PFSK-1 (cell line): ENCODE measurements around the gene KRT8.

ENCODE experiments used
- FOXP2 ChIP-seq: optimal IDR thresholded peaks from 2 replicates; pipeline ENCODE3; 2011; ENCODE audit warnings: borderline replicate concordance, control low read depth, inconsistent platforms; ENCODE audit not compliant: insufficient read depth; ENCODE audit errors: extremely low read length, extremely low read depth
- POLR2AphosphoS5 ChIP-seq: IDR thresholded peaks from 2 replicates; pipeline ENCODE4 v1.6.1; 2012; ENCODE audit warnings: low read depth, mild to moderate bottlenecking, control low read depth, low read length, moderate library complexity
- SIN3A ChIP-seq: IDR thresholded peaks from 2 replicates; pipeline ENCODE4 v1.6.1; 2012; ENCODE audit warnings: mild to moderate bottlenecking, low read length, moderate library complexity, borderline replicate concordance; ENCODE audit not compliant: insufficient read depth
- TAF1 ChIP-seq: IDR thresholded peaks from 2 replicates; pipeline ENCODE4 v1.6.1; 2012; ENCODE audit warnings: low read length, control low read depth, borderline replicate concordance; ENCODE audit not compliant: insufficient read depth
- TF ChIP-seq, protein P1 (sequence below), 2 experiments: IDR thresholded peaks; 2 replicates each; pipeline versions ENCODE4 v1.6.1 to v1.8.0; 2011 to 2012; ENCODE audit warnings: low read depth in 2 of 2, low read length in 2 of 2, control low read depth in 1 of 2, inconsistent platforms in 1 of 2, mild to moderate bottlenecking in 1 of 2, moderate library complexity in 1 of 2; ENCODE audit not compliant: insufficient read depth in 1 of 2

Gene KRT8

DNA sequence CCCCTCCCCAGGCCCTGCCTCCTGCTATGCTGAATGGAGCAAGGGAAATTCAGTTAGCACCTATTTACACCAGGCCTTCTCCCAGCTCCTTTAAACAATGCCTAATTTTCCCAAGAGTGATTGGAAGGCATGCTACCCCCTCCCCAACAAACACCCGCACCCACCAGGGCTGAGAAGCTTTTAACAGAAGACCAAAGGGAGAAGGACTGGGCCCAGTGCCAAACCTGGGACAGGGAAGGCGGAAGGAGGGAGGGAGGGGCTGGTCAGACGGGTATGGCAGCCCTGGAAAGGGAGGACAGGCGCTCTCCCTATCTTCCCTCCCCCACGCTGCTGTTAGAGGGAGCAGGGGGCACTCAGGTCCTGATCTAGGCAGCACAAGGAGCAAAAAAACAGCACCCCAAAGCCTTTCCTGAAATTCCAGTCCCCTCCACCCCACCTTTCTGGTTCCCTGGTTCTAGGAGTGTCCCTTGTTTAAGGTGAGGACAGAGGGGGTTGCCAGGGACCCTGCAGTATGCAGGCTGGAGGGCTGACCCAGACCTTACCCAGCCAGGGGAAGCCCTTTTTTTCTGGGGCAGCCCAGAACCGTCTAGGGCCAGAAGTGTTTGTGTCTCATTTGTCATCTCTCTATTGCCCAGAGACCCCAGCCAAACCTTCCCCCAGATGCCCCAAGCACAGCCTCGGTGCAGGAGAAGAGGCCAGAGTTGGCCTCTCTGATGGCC, 2.4 kb upstream of the KRT8 start:
- TF ChIP-seq TAF1 (no peak), SIN3A (no peak), FOXP2 (no peak), POLR2AphosphoS5 (no peak)
- TF ChIP-seq, protein P1, sequence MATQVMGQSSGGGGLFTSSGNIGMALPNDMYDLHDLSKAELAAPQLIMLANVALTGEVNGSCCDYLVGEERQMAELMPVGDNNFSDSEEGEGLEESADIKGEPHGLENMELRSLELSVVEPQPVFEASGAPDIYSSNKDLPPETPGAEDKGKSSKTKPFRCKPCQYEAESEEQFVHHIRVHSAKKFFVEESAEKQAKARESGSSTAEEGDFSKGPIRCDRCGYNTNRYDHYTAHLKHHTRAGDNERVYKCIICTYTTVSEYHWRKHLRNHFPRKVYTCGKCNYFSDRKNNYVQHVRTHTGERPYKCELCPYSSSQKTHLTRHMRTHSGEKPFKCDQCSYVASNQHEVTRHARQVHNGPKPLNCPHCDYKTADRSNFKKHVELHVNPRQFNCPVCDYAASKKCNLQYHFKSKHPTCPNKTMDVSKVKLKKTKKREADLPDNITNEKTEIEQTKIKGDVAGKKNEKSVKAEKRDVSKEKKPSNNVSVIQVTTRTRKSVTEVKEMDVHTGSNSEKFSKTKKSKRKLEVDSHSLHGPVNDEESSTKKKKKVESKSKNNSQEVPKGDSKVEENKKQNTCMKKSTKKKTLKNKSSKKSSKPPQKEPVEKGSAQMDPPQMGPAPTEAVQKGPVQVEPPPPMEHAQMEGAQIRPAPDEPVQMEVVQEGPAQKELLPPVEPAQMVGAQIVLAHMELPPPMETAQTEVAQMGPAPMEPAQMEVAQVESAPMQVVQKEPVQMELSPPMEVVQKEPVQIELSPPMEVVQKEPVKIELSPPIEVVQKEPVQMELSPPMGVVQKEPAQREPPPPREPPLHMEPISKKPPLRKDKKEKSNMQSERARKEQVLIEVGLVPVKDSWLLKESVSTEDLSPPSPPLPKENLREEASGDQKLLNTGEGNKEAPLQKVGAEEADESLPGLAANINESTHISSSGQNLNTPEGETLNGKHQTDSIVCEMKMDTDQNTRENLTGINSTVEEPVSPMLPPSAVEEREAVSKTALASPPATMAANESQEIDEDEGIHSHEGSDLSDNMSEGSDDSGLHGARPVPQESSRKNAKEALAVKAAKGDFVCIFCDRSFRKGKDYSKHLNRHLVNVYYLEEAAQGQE (IDR thresholded peaks at IDR 0.05; ENCODE audit: insufficient read depth in 1 of 2, low read depth in 2 of 2, low read length in 2 of 2), result no peak

DNA sequence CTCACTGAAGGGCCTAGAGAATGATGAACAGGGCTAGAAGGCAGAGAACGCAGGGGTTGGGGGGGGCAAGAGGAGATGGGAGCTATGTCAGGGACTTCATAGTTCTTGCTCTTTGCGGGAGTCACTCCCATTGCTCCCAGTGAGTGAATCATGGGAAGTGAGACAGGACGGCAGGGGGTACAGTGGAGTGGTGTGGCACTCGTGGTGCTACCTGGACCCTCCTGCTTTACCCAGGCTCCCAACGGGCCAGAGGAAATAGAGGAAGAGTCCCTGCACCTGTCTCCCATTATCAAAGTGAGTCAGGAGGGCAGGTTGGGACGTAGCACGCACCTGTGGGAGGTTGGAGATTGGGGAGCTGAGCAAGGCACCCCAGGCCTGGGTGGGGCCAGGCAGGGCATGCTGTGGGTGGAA, 1.3 kb upstream of the KRT8 start:
- no peak for TF ChIP-seq POLR2AphosphoS5
- no peak for TF ChIP-seq FOXP2

DNA sequence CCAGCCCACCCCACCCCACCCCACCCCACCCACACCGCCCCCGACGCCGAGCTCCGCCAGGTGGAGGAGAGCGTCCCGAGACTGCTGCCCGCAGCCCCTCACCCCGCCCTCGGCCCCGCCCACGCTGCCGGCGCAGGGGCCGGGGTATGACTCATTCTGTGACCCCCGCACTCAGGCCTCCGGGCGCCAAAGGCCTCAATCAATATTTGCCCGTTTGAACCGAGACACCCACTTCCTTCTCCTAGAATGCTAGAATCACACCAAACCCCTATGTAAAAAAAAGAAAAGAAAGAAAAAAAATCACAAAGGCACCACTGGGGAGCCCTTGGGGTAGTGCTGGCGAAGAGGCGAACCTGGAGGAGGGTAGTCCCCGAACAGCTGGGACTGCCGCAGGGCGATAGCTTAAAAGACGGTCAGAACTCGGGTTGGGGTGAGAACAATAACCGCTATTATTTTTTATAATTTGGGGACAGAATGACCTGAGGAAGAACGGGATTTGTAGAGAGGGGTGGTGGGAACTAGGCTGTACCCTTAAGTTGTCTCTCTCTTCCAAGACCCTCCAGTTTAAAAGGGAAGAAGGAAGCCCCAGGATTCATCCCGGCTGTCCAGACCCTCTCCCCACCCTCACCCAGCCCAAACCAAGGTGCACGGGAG, 894 bp downstream of the KRT8 start:
- TF ChIP-seq POLR2AphosphoS5 (no peak), SIN3A (no peak), FOXP2 (no peak), TAF1 (no peak)
- TF ChIP-seq, protein P1 (IDR thresholded peaks at IDR 0.05; ENCODE audit: insufficient read depth in 1 of 2, low read depth in 2 of 2, low read length in 2 of 2), result no peak

DNA sequence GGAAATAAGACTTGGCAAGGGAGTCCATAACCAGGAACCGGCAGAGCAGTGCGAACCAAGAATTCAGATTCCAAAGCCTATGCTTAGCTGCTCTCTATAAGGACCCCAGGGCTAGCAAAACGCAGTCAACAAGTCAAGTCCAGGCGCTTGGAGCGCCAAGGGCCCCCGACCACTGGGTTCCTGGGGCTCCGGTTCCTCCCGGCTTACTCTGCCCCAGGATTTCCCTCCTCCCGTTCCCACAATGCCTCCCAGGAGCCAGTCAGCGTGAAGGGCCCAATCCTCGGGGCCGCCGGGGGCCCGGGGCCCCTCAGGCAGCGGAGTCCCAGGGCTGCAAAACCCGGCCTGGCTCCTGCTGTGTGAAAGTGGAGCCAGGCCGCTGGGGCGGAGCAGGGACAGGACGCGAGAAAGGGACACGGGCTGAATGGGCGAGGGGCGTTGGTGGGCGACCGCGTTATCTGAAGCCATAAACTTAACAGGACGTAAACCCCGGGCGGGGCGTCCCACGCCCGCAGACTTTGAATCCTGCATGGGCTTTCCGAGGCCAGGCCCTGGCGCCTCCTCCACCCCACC, 1.5 kb downstream of the KRT8 start:
- no peak for TF ChIP-seq FOXP2
- TF ChIP-seq SIN3A, result no peak
- TF ChIP-seq, protein P1 (IDR thresholded peaks at IDR 0.05; ENCODE audit: insufficient read depth in 1 of 2, low read depth in 2 of 2, low read length in 2 of 2), result no peak
- no peak for TF ChIP-seq POLR2AphosphoS5
- no peak for TF ChIP-seq TAF1

DNA sequence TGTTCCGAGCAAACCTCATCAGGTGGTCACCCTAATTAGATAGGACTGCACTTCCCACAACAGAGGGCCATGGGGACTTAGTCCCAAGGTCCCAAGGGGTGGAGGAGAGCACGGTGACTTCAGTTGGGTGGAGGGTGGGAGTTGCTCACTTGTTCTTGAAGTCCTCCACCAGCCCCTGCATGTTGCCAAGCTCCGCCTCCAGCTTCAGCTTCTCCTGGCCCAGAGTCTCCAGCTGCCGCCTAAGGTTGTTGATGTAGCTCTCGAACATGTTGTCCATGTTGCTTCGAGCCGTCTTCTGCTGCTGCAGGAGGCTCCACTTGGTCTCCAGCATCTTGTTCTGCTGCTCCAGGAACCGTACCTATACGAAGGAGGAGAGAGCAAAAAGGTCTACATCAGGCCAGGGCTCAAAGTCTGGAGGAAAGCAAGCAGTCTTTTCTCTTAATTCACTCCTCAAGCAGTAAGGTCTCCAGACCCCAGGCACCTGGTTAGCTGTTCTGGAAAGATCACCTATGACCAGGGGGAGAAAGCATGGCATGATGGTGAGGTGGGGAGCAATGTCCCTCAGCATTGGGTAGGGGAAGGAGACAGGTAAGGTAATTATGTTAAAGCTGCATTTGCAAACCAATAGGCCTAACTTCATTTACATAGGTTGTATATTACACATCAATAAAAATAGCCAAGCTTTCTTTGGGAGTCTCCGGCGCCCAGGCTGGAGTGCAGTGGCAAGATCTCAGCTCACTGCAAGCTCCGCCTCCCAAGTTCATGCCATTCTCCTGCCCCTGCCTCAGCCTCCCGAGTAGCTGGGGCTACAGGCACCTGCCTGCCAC, 2.9 kb downstream of the KRT8 start:
- TF ChIP-seq SIN3A (no peak), POLR2AphosphoS5 (no peak), FOXP2 (no peak), TAF1 (no peak)
- TF ChIP-seq, protein P1 (IDR thresholded peaks at IDR 0.05; ENCODE audit: insufficient read depth in 1 of 2, low read depth in 2 of 2, low read length in 2 of 2), result no peak
